NCI-H510A (cell line): ENCODE results near the gene MAP3K5.
"Not testable (repeated sequence)": the region's sequence is repeated elsewhere in the genome, so short reads cannot be mapped to it uniquely, and the experiment has no call there.

Source experiments
- DNase-seq: peaks from one replicate; lab custom pipeline; 2025; lab: John Stamatoyannopoulos, UW

The MAP3K5 gene

GRCh38 chr6:136772685-136773472, 19.4 kb downstream of the MAP3K5 start:
- no peak for DNase-seq

- DNase-seq: no peak
Measured at GRCh38 chr6:136771306-136771705, 21.0 kb downstream of the MAP3K5 start.

GRCh38 chr6:136769759-136770158, 22.5 kb downstream of the MAP3K5 start:
- no peak for DNase-seq

GRCh38 chr6:136769124-136769523, 23.2 kb downstream of the MAP3K5 start:
- DNase-seq: no peak

GRCh38 chr6:136767570-136768309, 24.5 kb downstream of the MAP3K5 start:
- DNase-seq: no peak

- no peak for DNase-seq
Measured at GRCh38 chr6:136767103-136767502, 25.2 kb downstream of the MAP3K5 start.

GRCh38 chr6:136766274-136766673, 26.0 kb downstream of the MAP3K5 start:
- DNase-seq: no peak

GRCh38 chr6:136764517-136764993, 27.7 kb downstream of the MAP3K5 start:
- DNase-seq: no peak

- no peak for DNase-seq
Measured at GRCh38 chr6:136763716-136764516, 28.4 kb downstream of the MAP3K5 start.

GRCh38 chr6:136763255-136763654, 29.0 kb downstream of the MAP3K5 start:
- no peak for DNase-seq

GRCh38 chr6:136762022-136762975, 30.0 kb downstream of the MAP3K5 start:
- DNase-seq: no peak

GRCh38 chr6:136761227-136761922, 30.9 kb downstream of the MAP3K5 start:
- DNase-seq: no peak

- not testable (repeated sequence) for DNase-seq
Measured at GRCh38 chr6:136760781-136761180, 31.5 kb downstream of the MAP3K5 start.

GRCh38 chr6:136757150-136757549, 35.1 kb downstream of the MAP3K5 start:
- no peak for DNase-seq

GRCh38 chr6:136754820-136755219, 37.5 kb downstream of the MAP3K5 start:
- no peak for DNase-seq

- no peak for DNase-seq
Measured at GRCh38 chr6:136753624-136754023, 38.7 kb downstream of the MAP3K5 start.

GRCh38 chr6:136752554-136752953, 39.7 kb downstream of the MAP3K5 start:
- DNase-seq: no peak

GRCh38 chr6:136751991-136752390, 40.3 kb downstream of the MAP3K5 start:
- no peak for DNase-seq

GRCh38 chr6:136751522-136751956, 40.7 kb downstream of the MAP3K5 start:
- DNase-seq: no peak

- no peak for DNase-seq
Measured at GRCh38 chr6:136750696-136751521, 41.4 kb downstream of the MAP3K5 start.
